NB4 (cell line): Measurements from ENCODE around the gene SPC24.

Experiments used
- DNase-seq: peaks from one replicate; pipeline ENCODE4 v3.0.0; 2010; ENCODE audit warnings: low read depth
- H3K4me3 ChIP-seq: one replicate; pipeline ENCODE4 v1.5.1; 2011; ENCODE audit warnings: mild to moderate bottlenecking, low read depth, low read length, moderate library complexity
- MYC ChIP-seq: IDR thresholded peaks from 2 replicates; pipeline ENCODE4 v1.6.1; 2011; ENCODE audit warnings: low read depth, low read length
- POLR2A ChIP-seq: IDR thresholded peaks from 2 replicates; pipeline ENCODE4 v1.6.1; 2011; ENCODE audit warnings: mild to moderate bottlenecking; ENCODE audit not compliant: insufficient read length; ENCODE audit errors: extremely low read depth
- TF ChIP-seq, protein P1 (sequence below): IDR thresholded peaks from one replicate; pipeline ENCODE4 v1.5.1; 2012; ENCODE audit warnings: low read depth, low read length
- TF ChIP-seq, protein P2 (sequence below): IDR thresholded peaks from 2 replicates; pipeline ENCODE4 v1.6.1; 2011; ENCODE audit warnings: low read depth, low read length

SPC24 gene

DNA sequence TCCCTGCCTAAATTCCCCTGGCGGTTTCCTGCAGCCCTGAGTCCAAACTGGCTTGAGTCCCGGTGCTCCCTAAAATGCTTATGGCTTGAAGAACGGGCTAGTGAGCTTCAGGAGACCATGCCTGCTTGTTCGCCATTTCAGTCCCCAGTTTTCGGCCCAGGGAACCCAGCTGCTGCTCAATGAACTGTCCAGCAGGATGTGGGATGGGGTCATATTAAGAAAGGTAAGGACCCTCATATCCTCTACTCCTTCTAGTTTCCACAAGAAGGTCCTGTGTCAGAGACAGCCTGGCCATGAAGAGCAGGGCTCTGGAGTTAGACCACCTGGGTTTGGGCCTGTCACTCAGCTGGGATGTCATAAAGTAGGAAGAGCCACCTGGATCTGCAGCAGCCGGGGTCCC is 17.0 kb upstream of the SPC24 start:
- TF ChIP-seq, protein P1, sequence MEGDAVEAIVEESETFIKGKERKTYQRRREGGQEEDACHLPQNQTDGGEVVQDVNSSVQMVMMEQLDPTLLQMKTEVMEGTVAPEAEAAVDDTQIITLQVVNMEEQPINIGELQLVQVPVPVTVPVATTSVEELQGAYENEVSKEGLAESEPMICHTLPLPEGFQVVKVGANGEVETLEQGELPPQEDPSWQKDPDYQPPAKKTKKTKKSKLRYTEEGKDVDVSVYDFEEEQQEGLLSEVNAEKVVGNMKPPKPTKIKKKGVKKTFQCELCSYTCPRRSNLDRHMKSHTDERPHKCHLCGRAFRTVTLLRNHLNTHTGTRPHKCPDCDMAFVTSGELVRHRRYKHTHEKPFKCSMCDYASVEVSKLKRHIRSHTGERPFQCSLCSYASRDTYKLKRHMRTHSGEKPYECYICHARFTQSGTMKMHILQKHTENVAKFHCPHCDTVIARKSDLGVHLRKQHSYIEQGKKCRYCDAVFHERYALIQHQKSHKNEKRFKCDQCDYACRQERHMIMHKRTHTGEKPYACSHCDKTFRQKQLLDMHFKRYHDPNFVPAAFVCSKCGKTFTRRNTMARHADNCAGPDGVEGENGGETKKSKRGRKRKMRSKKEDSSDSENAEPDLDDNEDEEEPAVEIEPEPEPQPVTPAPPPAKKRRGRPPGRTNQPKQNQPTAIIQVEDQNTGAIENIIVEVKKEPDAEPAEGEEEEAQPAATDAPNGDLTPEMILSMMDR, result no peak
- TF ChIP-seq MYC (no peak), POLR2A (no peak)
- TF ChIP-seq, protein P2, sequence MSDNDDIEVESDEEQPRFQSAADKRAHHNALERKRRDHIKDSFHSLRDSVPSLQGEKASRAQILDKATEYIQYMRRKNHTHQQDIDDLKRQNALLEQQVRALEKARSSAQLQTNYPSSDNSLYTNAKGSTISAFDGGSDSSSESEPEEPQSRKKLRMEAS, result no peak
- no peak for DNase-seq
- no peak overlapping the region for H3K4me3 ChIP-seq

DNA sequence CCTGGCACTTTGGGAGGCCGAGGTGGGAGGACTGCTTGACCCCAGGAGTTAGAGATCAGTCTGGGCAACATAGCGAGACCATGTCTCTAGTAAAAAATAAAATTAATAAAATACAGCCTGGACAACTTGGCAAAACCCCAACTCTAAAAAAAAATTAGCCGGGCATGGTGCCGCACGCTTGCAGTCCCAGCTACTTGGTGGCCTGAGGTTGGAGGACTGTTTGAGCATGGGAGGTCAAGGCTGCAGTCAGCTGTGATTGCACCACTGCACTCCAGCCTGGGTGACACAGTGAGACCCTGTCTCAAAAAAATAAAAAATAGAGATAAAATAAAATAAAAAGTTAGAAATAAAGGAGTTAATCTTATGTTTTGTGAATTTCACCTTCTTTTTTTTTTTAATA is 15.6 kb upstream of the SPC24 start:
- no peak for DNase-seq
- no peak overlapping the region for H3K4me3 ChIP-seq
- TF ChIP-seq POLR2A, result no peak
- TF ChIP-seq, protein P2, result no peak
- no peak for TF ChIP-seq MYC
- TF ChIP-seq, protein P1, result no peak

DNA sequence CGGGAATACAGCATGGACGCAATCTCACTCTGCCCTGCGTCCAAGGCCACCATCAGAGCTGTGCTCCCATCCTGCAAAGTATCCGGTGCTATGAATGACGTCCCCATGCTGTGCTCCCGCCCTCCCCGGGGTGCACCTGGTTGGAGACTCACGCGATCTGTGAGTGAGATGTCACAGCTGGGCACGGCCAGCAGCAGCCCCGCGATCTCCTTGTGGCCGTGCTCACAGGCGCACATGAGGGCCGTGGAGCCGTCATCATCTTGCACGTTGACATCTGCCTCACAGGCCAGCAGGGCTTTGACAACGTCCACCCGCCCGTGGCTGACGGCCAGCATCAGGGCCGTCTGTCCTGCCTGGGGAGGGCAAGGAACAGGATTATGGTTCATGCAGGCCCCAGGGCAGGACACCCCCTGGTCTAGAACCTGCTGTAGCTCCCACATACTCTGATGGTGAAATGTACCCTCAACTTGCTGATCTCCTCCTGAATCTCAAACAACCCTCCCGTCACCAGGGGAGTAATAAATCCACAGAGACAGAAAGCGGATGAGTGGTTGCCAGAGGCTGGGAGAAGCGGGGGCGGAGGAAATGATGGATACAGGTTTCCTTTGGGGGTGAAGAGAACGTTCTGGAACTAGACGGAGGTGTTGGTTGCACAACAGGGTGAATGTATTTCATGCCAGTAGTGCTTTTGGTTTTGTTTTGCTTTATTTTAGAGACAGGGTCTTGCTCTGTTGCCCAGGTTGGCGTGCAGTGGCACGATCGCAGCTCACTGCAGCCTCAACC is 14.5 kb upstream of the SPC24 start:
- no peak for DNase-seq
- H3K4me3 ChIP-seq, result no peak overlapping the region
- TF ChIP-seq MYC, result no peak
- no peak for TF ChIP-seq POLR2A
- TF ChIP-seq, protein P1, result no peak
- TF ChIP-seq, protein P2, result no peak

DNA sequence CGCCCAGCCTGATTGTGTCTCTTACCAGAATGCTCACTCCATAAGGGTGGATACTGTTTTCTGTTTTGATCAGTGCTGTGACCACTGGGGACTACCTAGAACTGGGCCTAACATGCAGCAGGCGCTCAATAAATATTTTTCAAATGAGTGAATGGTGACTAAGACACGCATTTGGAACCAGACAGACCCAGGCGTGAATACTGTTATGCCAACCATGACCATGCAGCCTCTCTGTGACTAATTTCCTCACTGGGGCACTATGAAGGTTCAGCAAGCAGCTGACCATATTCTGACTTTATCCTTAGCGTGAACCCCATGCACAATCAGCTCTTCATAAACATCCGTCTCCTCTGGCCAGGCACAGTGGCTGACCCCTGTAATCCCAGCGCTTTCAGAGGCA is 13.0 kb upstream of the SPC24 start:
- TF ChIP-seq, protein P2, result no peak
- TF ChIP-seq MYC, result no peak
- no peak for TF ChIP-seq POLR2A
- TF ChIP-seq, protein P1, result no peak
- DNase-seq, result no peak
- no peak overlapping the region for H3K4me3 ChIP-seq

DNA sequence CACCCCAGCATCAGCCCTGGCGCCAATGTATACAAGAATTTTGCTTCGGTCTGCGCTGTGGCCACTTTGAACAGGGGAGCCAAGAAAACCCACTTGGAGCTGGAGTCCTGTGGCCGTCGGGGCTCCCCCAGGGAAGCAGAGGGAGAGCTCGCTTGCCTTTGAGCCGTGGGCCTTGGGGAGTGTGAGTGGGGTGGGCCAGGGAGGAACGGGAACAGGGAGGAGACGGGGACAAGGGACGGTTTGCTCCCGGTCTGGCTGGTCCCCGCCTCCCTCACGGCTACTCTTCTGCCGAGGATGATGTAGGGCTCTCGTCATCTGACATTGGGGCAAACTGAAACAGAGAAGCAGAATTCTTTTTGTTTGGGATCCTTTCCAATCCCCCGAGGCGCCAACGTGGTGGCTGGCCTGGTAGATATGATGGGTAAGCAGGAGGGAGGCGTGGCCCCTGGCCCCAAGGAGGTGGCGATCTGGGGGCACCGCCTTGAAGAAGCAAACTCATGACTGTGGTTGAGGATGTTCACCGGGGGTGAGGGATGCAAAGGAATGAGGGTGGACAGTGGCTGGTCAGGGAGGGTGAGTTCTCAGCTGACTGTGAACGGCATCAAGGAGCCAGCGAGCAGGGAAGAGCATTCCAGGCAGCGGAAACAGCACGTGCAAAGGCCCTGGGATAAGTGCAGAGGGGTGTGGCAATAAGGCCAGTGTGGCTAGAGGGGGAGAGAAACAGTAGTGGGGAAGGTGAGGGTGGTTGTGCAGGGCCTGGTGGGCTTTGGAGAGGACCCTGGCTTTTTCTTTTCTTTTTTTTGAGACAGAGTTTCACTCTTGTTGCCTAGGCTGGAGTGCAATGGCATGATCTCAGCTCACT is 10.9 kb upstream of the SPC24 start:
- TF ChIP-seq POLR2A, result no peak
- TF ChIP-seq, protein P2, result no peak
- no peak for DNase-seq
- H3K4me3 ChIP-seq, result no peak overlapping the region

DNA sequence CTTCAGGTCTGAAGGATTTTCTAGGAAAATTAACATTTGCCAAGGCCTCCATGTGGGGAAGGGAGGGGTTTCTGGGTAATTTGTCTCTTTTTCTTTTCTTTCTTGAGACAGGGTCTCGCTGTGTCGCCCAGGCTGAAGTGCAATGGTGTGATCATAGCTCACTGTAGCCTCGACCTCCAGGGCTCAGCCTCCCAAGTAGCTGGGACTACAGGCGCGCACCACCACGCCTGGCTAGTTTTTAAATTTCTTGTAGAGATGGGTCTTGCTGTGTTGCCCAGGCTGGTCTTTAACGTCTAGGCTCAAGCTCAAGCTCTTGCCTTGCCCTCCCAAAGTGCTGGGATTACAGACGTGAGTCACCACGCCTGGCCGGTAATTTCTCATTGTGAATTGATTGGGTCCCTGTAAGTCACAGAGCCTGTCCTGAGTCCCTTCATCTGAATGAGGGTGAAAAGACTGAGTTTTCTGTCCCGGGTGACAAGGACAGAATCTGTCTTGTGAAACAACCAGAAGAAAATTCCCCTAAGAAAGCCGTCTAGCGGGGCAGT is 10.0 kb upstream of the SPC24 start:
- TF ChIP-seq POLR2A (no peak), MYC (no peak)
- TF ChIP-seq, protein P2, result no peak
- TF ChIP-seq, protein P1, result no peak
- no peak for DNase-seq
- H3K4me3 ChIP-seq, result no peak overlapping the region
